Memory B cell (primary cell): Measurements from ENCODE around the gene BCL2L14.
A peak's percentile ranks its signal among the peaks of the same experiment; 100 is the strongest.

ENCODE experiments used
- ATAC-seq: fragments of 150-1000 bp; cut with Tn5 transposase; 2 replicates; pipeline ENCODE4 v1.10.0; 2021; ENCODE audit warnings: low read depth, mild to moderate bottlenecking, moderate library complexity
- DNase-seq, 2 donors: peaks; one replicate each; pipeline ENCODE4 v3.0.0; 2022; ENCODE audit warnings: low spot score in 2 of 2
- H3K27ac Mint-ChIP-seq: one replicate; pipeline ENCODE4 v1.8.0; 2022; ENCODE audit warnings: mild to moderate bottlenecking, moderate library complexity, mixed read lengths
- H3K27me3 Mint-ChIP-seq: one replicate; pipeline ENCODE4 v1.8.0; 2022; ENCODE audit warnings: mixed read lengths
- H3K36me3 Mint-ChIP-seq: one replicate; pipeline ENCODE4 v1.8.0; 2022; ENCODE audit warnings: mild to moderate bottlenecking, mixed read lengths
- H3K4me1 Mint-ChIP-seq: one replicate; pipeline ENCODE4 v1.8.0; 2022; ENCODE audit warnings: mixed read lengths
- H3K4me3 Mint-ChIP-seq: one replicate; pipeline ENCODE4 v1.8.0; 2022; ENCODE audit warnings: mild to moderate bottlenecking, moderate library complexity, mixed read lengths
- H3K9me3 Mint-ChIP-seq: one replicate; pipeline ENCODE4 v1.8.0; 2022; ENCODE audit warnings: mixed read lengths

BCL2L14 gene

GRCh38 chr12:12070674-12071656 is at the start of gene BCL2L14:
TSS of gene BCL2L14 (plus strand) at chr12:12070939. CDS start at chr12:12079306, 8,367 bp downstream.
- H3K4me1 Mint-ChIP-seq, result peaks cover 12% of the 10 kb centered on the region
- peaks cover 5% of the 10 kb centered on the region for H3K27me3 Mint-ChIP-seq
- H3K36me3 Mint-ChIP-seq, result no peaks in the 10 kb centered on the region
- peak within 1 kb of the TSS; percentile 81 for H3K4me3 Mint-ChIP-seq
- H3K9me3 Mint-ChIP-seq, result no peaks in the 10 kb centered on the region
- ATAC-seq, result peak; percentile 59
- DNase-seq, result no peak
- H3K27ac Mint-ChIP-seq, result peak within 1 kb of the TSS; percentile 29

- DNase-seq (no peak), ATAC-seq (no peak)
- Mint-ChIP-seq H3K4me1 (peaks cover 29% of the 10 kb centered on the region), H3K4me3 (no peak overlapping the region), H3K27ac (peak overlapping the region; percentile 56), H3K36me3 (peaks cover 5% of the 10 kb centered on the region), H3K27me3 (no peaks in the 10 kb centered on the region), H3K9me3 (no peaks in the 10 kb centered on the region)
Measured at GRCh38 chr12:12022306-12022936, 48.3 kb upstream of the BCL2L14 start.

GRCh38 chr12:12023456-12023855 is 47.3 kb upstream of the BCL2L14 start:
- no peak for ATAC-seq
- no peak for DNase-seq
- H3K9me3 Mint-ChIP-seq, result no peaks in the 10 kb centered on the region
- no peaks in the 10 kb centered on the region for H3K27me3 Mint-ChIP-seq
- H3K36me3 Mint-ChIP-seq, result peaks cover 5% of the 10 kb centered on the region
- H3K27ac Mint-ChIP-seq, result peak overlapping the region; percentile 85
- peak overlapping the region; percentile 12 for H3K4me3 Mint-ChIP-seq
- peaks cover 29% of the 10 kb centered on the region for H3K4me1 Mint-ChIP-seq

GRCh38 chr12:12024911-12025682 is 45.6 kb upstream of the BCL2L14 start:
- Mint-ChIP-seq H3K9me3 (no peaks in the 10 kb centered on the region), H3K4me1 (peaks cover 29% of the 10 kb centered on the region), H3K4me3 (peak overlapping the region; percentile 64), H3K27ac (peak overlapping the region; percentile 85), H3K36me3 (peaks cover 5% of the 10 kb centered on the region), H3K27me3 (no peaks in the 10 kb centered on the region)
- DNase-seq, result peak in 1 of 2 donors; percentile 32
- ATAC-seq, result peak; percentile 88

GRCh38 chr12:12025799-12026386 is 44.8 kb upstream of the BCL2L14 start:
- H3K27me3 Mint-ChIP-seq, result no peaks in the 10 kb centered on the region
- H3K4me1 Mint-ChIP-seq, result peaks cover 29% of the 10 kb centered on the region
- ATAC-seq (no peak), DNase-seq (no peak)
- H3K27ac Mint-ChIP-seq, result peak overlapping the region; percentile 85
- no peak overlapping the region for H3K4me3 Mint-ChIP-seq
- peaks cover 5% of the 10 kb centered on the region for H3K36me3 Mint-ChIP-seq
- H3K9me3 Mint-ChIP-seq, result no peaks in the 10 kb centered on the region

- DNase-seq (no peak), ATAC-seq (no peak)
- no peak overlapping the region for H3K27ac Mint-ChIP-seq
- H3K4me1 Mint-ChIP-seq, result peaks cover 25% of the 10 kb centered on the region
- H3K27me3 Mint-ChIP-seq, result no peaks in the 10 kb centered on the region
- H3K36me3 Mint-ChIP-seq, result peaks cover 5% of the 10 kb centered on the region
- H3K9me3 Mint-ChIP-seq, result no peaks in the 10 kb centered on the region
- H3K4me3 Mint-ChIP-seq, result no peak overlapping the region
Measured at GRCh38 chr12:12028668-12029402, 41.9 kb upstream of the BCL2L14 start.

- Mint-ChIP-seq H3K27ac (no peak overlapping the region), H3K9me3 (no peaks in the 10 kb centered on the region), H3K4me1 (peaks cover 19% of the 10 kb centered on the region), H3K4me3 (no peak overlapping the region), H3K36me3 (peaks cover 5% of the 10 kb centered on the region), H3K27me3 (no peaks in the 10 kb centered on the region)
- ATAC-seq, result no peak
- no peak for DNase-seq
Measured at GRCh38 chr12:12029653-12030052, 41.1 kb upstream of the BCL2L14 start.

- no peaks in the 10 kb centered on the region for H3K27me3 Mint-ChIP-seq
- DNase-seq (no peak), ATAC-seq (peak; percentile 31)
- peak overlapping the region; percentile 72 for H3K4me3 Mint-ChIP-seq
- peaks cover 15% of the 10 kb centered on the region for H3K4me1 Mint-ChIP-seq
- H3K36me3 Mint-ChIP-seq, result no peaks in the 10 kb centered on the region
- no peaks in the 10 kb centered on the region for H3K9me3 Mint-ChIP-seq
- H3K27ac Mint-ChIP-seq, result peak overlapping the region; percentile 7
Measured at GRCh38 chr12:12032260-12032791, 38.4 kb upstream of the BCL2L14 start.

- Mint-ChIP-seq H3K27me3 (no peaks in the 10 kb centered on the region), H3K9me3 (no peaks in the 10 kb centered on the region), H3K4me1 (peaks cover 15% of the 10 kb centered on the region), H3K4me3 (peak overlapping the region; percentile 72), H3K27ac (peak overlapping the region; percentile 7), H3K36me3 (no peaks in the 10 kb centered on the region)
- ATAC-seq, result peak; percentile 80
- peak; percentile 54 to 68 for DNase-seq
Measured at GRCh38 chr12:12032851-12033797, 37.6 kb upstream of the BCL2L14 start.

- Mint-ChIP-seq H3K4me1 (peaks cover 15% of the 10 kb centered on the region), H3K4me3 (no peak overlapping the region), H3K27me3 (peaks cover 3% of the 10 kb centered on the region), H3K36me3 (no peaks in the 10 kb centered on the region), H3K27ac (no peak overlapping the region), H3K9me3 (no peaks in the 10 kb centered on the region)
- no peak for DNase-seq
- ATAC-seq, result no peak
Measured at GRCh38 chr12:12033824-12034223, 36.9 kb upstream of the BCL2L14 start.

- H3K27ac Mint-ChIP-seq, result no peak overlapping the region
- H3K9me3 Mint-ChIP-seq, result no peaks in the 10 kb centered on the region
- peaks cover 3% of the 10 kb centered on the region for H3K27me3 Mint-ChIP-seq
- H3K4me1 Mint-ChIP-seq, result peaks cover 15% of the 10 kb centered on the region
- ATAC-seq (no peak), DNase-seq (no peak)
- no peak overlapping the region for H3K4me3 Mint-ChIP-seq
- no peaks in the 10 kb centered on the region for H3K36me3 Mint-ChIP-seq
Measured at GRCh38 chr12:12034344-12034743, 36.4 kb upstream of the BCL2L14 start.

- Mint-ChIP-seq H3K4me3 (no peak overlapping the region), H3K4me1 (peaks cover 15% of the 10 kb centered on the region), H3K27ac (no peak overlapping the region), H3K36me3 (no peaks in the 10 kb centered on the region), H3K9me3 (no peaks in the 10 kb centered on the region), H3K27me3 (peaks cover 3% of the 10 kb centered on the region)
- ATAC-seq (no peak), DNase-seq (no peak)
Measured at GRCh38 chr12:12035229-12035628, 35.5 kb upstream of the BCL2L14 start.
